GM12801 (cell line): ENCODE results near the gene ZBTB20.

Experiments used
- CTCF ChIP-seq: IDR thresholded peaks from one replicate; pipeline ENCODE4 v1.5.1; 2011; ENCODE audit warnings: control low read depth; ENCODE audit not compliant: insufficient read length; ENCODE audit errors: extremely low read depth

ZBTB20 gene

GRCh38 chr3:114380233-114380651, 766.8 kb downstream of the ZBTB20 start:
- TF ChIP-seq CTCF = no peak

GRCh38 chr3:114379266-114379665, 767.8 kb downstream of the ZBTB20 start:
- no peak for TF ChIP-seq CTCF

GRCh38 chr3:114378760-114379159, 768.3 kb downstream of the ZBTB20 start:
- TF ChIP-seq CTCF = no peak

- TF ChIP-seq CTCF = no peak
Observed at GRCh38 chr3:114377426-114377825, 769.7 kb downstream of the ZBTB20 start.

GRCh38 chr3:114376516-114377185, 770.4 kb downstream of the ZBTB20 start:
- no peak for TF ChIP-seq CTCF

- TF ChIP-seq CTCF = no peak
Observed at GRCh38 chr3:114375608-114376421, 771.3 kb downstream of the ZBTB20 start.

GRCh38 chr3:114374433-114374990, 772.6 kb downstream of the ZBTB20 start:
- TF ChIP-seq CTCF = no peak
